ENCODE results near the gene ITIH1.

The ITIH1 gene

DNA sequence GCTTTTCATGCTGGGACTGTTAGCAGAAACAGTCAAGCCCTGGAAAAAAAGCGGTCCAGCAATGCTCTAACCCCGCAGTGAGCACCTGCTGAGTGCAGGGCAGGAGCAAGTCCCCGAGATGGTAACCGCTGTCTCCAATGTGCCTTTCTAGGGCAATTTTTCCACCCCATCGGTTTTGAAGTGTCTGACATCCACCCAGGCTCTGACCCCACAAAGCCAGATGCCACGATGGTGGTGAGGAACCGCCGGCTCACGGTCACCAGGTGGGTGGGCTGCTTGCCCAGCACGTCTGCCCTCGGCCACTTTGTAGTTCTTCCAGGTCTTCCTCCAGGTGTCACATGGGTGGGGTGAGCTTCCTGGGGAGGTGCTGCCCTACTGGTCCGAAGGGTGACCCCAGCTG, 14.0 kb downstream of the ITIH1 start:
- no peak for DNase-seq

DNA sequence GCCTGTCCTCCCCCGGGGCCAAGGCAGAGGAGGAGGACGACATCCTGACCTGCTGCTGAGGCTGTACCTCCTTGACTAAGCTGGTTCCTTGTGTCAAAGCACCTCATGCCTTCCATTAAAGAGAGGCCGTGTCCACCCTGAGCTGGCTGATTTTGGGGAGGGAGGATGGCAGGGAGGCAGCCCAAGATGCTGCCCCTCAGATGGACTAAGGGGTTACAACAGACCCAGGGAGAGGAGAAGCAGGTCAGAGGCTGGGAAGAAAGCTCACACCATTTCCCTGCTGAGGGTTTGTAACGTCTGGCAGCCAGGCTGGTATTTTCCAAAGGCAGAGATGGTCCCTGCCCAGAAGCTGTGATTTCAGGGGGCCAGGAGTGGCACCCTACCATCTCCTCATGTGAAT, 14.5 kb downstream of the ITIH1 start:
- no peak for DNase-seq

DNA sequence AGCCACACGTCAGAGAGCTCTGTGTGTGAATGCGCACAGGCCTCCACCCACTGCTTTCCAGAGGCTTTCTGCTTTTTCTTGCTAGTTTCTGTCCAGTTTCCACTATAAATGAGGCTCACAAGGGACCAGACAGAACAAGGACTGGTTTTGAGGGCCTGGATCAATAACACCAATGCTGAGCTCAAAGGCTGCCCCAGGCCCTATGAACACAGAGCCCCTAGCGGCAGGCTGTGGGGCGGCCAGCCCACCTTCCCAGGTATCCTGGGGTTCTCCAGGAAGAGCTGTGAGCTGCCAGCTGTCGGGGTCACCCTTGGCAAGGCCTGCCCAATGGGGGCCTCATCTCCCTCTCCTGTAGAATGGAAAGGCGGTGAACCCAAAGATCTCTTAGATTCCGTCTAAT, 15.0 kb downstream of the ITIH1 start:
- DNase-seq, result no peak

DNA sequence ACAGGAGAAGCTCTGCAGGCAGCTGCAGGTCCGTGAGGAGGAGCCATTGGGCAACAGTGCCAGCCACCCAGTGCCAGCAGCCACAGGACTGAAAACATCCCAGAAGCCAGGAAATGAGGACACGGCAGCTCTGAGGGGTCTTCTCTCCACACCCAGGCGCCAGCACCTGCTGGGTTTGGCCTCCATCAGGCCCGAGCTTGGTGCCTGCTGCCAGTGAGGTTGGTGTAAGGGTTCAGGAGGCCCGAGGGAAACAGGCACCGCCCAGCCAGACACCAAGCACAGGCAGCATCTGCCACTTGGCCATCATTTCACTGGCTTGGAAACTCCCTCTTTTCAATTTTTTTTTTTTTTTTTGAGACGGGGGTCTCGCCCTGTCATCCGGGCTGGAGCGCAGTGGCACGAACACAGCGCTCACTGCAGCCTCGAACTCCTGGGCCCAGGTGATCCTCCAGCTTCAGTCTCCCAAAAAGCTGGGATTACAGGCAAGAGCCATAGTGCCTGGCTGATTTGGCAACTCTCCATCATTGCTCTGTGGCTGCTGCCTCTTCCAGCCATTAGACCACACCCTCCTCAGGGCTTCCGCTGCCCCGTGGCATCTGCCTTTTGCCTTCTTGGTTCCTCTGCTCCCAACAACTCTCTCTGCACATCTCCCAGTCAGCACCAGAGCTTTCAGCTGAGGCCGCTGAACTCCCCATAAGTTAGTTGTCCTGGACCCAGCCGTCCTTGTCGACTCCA, 15.7 kb downstream of the ITIH1 start:
- no peak for DNase-seq

DNA sequence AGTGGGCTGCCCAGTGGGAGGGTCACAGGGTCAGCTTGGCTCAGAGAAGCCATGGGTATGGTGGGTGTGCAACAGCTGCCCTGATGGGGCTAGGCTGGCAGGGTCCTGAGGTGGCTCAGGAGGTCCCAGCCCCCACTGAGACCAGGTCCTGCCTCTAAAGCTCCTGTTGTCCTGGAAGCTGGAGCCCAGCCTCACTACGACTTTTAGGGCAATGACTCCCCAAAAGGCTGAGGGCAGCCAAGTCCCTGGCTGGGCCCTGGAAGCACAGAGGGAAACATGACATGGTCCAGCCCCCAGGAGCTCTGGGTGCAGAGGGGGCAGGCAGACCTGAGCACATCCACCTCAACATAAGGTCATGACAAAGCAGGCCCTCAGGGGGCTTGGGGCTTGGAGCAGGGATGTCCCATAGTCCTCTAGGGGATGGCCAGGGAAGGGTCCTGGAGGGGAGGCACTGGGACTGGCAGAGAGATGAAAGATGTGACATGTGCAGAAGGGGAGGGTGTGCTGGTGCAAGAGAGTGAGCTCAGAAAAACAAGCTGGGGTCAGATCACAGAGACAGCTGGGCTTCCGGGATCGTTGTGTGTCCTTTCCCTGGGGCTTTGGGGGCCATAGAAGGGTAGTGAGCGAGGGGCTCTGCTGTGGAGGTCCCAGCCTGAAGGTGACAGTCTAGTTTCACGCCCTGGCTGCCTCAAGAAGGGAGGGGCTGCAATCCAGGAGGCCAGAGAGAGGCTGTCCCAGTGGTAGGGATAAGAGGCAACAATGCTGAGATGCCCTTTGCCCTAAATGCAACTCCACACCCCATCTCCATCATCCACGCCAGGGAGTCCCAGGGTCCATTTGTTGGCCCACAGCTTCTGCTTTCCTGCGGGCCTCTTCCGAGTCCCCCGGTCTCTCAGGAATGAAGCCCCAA, 16.6 kb downstream of the ITIH1 start:
- DNase-seq, result no peak

DNA sequence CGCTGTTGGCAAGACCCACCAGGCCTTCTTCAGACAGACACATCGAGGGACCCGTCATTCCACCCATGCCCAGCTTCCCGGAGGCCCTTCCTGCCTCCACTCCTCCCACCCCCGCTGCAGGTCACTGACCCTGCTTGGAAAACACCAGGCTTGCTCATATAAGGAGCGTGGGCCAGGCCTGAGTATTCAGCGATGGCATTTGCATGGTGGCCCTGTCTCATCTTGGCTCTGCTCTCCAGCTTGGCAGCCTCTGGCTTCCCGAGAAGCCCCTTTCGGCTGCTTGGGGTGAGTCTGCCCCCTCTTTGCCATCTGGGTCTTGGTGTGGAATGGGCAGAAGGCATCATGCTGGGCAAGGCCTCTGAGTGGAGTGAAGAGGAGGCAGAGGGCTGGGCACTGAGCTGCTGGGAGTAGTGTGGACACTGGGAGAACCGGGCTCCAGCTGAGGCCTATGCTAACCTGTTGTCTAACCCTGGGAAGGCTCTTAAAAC, 17.3 kb downstream of the ITIH1 start, which contains the start of gene ITIH3:
TSS of gene ITIH3 (plus strand) at position 185 of the 488 bp plus-strand sequence. CDS start at position 193, 8 bp downstream.
- no peak for DNase-seq

DNA sequence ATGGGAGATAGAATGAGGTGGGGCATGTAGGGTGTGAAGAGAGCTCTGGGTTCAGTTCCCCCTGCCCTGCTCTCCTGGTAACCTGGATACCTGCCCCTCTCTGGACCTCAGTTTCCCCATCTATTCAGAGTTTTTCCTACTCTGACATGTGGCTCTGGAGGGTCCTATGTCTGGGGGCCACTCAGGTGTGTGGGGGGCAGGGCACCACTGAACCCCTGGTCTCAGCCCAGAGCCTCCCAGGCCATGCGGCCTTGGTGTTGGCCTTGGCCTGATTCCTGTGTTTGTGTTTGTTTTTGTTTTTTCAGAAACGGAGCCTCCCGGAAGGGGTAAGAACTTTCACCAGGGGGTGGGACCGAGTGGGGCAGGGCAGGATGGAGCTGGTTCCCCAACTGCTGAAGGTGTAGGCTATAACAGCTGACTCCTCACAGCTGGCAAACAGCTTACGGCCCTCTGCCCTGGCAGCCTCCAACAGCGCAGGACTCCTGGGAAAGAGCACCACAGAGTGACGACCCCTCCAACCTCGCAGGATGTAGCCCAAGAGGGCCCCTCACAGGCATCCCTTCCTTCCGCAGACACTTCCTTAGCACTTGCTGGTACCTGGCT, 18.0 kb downstream of the ITIH1 start:
- no peak for DNase-seq

DNA sequence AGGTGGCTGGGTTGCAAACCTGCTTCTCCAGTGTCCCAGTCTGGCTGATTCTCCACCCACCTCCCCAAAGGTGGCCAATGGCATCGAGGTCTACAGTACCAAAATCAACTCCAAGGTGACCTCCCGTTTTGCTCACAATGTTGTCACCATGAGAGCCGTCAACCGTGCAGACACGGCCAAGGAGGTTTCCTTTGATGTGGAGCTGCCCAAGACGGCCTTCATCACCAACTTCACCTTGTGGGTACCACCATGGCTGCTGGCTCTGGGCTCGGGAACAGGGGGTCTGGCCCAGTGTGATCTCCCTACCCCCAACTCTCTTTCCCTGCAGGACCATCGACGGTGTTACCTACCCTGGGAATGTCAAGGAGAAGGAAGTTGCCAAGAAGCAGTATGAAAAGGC, 19.0 kb downstream of the ITIH1 start:
- DNase-seq, result no peak

DNA sequence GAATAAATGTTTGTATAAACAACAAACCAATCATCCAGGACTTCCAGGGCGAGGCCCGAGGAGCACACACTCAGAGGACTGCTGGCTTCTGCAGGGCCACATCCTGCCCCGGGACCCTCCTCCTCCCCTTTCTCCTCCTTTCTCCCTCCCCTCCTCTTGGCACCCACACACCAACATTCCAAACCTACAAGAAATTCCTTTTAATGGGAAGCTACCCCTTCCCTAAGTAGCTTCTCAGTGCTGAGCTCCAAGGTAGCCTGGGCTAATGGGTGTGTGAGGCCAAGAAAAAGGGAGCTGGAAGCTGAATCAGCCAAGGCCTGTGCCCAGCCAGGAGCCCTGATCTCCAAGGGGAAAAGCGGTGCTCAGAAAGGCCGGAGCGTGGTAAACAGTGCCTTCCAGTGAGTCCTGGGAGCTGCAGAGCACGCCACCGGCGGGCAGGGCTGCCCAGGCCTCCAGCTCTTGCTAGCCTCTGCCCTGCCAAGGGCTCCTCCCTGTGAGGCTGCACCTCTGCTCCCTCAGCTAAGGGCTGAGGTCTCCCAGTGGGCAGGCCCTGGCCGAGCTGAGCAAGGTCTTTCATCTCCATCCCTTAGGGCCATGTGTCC, 21.1 kb downstream of the ITIH1 start:
- no peak for DNase-seq

DNA sequence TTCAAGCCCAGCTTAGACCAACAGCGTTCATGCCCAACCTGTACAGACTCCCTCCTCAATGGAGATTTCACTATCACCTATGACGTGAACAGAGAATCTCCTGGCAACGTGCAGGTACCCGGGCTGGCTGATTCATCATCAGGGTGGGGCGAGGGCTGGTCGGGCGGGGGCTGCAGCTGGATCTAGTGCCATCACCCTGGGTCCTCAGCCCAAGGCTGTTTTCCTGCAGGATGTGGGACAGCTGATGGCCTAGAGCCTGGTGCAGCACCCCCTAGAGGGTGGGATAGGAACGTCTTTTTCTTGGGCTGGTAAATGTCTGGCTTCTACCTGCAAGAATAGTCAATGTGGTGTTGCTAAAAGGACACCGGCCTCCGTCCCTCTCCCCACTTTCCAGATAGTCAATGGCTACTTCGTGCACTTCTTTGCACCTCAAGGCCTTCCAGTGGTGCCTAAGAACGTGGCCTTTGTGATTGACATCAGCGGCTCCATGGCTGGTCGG, 21.6 kb downstream of the ITIH1 start:
- DNase-seq, result peak; percentile 28 to 35

DNA sequence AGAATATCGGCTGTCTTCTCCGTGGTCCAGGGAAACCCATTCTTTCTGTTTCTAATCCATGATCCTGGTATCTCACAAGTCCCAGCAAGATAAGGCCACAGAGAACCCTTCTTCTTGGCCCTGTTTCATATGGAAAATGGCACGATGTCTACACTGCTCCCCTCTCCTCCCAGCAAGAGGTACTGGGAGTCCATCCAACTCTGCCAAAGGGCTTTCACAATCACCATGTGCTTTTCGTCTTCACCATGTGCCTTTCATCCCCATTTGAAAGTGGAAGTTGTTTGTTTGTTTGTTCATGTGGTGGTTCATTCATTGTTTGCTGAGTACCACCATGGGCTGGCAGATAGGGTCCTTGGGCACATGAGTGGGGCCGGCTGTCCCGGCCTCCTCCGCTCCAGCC, 22.7 kb downstream of the ITIH1 start:
- no peak for DNase-seq

DNA sequence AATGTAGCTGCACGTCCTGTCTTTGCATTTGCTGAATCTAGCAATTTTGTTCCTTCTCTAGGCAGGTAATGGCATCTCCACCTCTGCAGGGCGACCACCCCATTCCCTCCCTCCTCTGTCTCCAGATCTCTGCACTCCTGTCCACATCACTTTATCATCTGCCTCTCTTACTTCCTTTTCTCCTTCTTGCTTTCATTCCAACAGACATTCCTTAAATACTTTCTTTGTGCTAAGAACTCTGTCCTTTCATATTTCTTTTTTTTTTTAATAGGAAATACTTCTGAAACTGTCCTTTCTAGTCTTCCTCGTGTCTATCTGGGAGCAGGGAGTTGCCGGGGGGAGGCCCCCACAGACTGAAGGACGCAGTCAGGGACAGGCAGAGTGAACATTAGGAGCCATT, 24.4 kb downstream of the ITIH1 start:
- DNase-seq, result no peak

DNA sequence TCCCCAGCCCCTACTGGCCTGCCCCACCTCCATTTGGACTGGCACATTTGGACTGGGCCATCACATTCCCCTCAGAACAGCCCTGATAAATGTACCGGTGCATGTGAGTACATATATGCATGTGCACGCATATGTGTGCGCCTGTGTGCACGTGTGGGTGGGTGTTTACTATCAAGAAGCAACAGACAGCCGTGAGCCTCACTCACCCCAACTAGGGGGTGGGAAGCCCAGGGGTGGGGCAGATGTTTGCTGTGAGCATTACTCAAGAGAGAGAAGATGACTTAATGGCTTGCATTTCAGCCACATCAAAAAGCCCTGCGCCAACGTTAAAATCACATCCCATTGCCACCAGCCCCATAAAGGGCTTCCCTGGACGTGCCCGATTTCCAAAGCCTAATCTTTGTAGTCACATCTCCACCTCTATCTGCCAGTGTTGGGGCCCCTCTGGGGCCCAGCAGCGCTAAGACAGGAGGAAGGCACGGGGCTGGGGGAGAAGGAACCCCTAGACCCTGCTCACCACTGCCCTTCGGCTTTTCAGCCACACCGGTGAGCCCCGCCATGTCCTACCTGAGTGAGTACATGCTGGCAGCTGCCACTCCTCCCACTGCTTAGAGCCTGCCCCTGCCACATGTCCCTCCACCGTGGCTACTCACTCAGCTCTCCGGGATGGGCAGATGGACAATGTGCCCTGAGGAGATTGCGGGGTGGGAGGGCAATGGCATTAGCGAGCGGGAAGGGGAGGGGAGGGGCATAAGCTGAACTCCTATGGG, 28.1 kb downstream of the ITIH1 start:
- no peak for DNase-seq

DNA sequence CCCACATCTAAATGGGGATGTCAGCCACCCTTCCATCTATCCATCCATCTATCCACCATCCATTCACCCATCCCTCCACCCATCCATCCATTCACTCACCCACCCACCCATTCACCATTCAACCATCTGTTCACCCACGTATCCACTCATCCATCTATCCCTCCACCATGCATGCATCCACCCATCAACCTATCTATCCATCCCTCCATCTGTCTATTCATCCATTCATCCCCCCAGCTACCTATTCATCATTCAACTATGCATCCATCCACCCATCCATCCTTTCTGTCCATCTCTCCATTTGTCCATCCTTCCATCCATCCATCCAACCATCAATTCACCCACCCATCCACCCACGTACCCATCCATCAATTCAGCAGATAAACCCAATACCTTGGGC, 31.8 kb downstream of the ITIH1 start:
- DNase-seq, result no peak

DNA sequence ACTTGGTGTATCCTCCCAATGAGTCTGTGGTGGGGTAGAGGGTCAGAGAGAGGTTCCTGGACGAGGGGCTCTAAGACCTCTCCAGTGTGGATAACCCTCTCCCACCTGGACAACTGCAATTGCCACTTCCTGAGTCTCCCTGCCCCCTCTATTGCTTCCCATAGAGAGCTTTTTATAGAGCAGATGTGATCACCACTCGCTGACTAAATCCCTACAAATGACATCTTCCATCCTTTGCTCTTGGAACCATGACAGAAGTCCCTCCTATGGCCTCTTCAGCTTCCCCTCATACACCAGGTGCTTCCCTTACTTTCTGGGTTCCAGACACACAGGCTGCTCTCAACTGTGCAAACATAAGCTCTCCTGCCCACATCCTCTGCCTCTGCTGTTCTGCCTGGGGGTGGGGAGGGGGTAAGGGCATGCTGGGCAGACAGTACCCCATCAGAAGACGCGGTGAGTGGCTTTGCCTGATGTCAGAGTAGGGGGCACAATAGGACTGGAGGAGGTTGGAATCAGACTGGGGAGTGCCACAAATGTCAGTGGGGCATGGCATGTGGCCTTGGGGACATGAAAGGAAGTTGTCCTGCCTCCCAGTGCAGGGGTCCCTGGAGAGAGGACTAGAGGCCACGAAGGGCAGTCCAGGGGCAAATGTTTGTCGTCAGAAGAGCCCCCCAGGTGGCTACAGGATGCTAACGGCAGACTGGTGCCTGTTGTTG, 32.4 kb downstream of the ITIH1 start:
- no peak for DNase-seq

DNA sequence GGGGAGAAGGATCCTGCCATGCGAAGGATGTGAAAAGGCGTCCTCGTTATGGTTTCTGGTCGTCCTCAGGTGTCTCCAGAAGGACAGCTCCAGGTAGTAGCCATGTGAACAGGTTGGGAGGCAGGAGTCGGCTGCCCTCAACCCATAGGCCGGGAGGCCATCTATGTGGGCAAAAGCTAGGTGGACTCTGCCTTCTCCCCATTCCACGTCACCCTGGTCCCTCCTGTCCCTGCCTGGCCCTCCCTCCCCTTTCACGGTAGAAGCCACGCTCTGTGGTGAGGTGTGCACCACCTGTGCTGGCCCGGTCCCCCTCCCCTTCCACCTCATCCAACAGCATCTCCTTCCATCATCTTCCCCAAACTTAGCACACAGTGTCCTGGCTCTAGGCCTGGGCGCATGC, 33.5 kb downstream of the ITIH1 start:
- DNase-seq, result no peak

DNA sequence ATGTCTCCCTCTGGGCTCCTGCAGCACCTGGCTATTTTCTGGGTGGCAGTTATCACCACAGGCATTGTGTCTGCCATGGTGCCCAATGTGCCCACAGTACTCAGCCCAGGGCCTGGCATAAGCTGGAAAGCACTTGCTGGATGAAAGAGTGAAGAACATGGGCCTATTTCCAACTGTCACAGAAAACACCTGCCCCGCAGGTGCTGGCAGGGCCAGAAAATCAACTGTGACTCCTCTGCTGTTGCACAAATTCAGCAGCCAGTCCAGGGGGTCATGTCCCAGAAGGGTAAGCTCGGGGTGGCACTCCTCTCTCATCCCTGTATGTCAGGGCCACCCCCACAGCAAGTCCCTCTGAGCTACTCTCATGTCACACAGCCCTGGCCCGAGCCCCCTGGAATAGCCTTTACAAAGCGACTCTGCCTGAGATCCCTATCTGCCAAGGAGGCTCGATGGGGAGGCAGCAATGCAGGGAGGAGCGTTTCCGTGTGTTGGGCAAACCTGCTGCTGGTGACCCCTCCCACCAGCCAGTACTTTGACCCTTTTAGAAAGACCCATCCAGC, 34.1 kb downstream of the ITIH1 start:
- no peak for DNase-seq

DNA sequence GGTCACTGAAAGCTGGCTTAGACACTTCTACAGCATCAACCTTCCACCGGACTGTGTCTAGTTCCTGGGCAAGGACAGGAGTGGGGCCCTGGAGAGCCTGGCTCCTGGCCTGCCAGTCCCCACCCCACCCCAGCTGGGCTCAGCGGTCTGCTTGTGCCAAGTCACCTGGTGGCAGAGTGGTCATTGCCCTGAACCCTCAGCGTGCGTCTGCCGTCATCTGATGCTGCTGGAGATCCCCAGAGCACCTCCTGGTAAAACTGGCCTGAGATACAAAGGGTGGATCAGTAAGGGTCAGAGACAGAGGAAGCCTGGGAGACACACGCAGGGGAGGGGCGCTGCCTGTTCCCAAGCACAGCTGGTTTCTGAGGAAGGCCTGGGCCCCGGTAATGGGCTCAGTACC, 36.4 kb downstream of the ITIH1 start:
- DNase-seq, result no peak

DNA sequence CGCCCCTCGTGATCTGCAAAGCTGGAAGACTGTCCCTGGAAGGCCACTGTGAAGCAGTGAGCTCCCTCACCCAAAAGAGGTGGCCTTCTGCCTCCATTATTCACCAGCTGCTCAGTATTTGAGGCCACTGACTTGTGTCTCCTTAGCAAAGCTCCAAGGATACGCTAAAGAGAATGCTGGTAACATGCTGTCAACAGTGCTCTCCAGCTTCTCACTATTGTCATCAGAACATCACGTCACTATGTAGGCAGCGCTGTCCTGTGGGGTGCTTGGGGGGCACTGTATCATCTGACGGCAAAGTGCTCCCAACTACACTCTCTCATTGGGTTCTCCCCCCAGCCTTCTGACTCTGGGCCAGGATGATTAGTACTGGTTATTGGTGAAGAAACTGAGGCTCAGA, 38.8 kb downstream of the ITIH1 start:
- DNase-seq, result no peak

DNA sequence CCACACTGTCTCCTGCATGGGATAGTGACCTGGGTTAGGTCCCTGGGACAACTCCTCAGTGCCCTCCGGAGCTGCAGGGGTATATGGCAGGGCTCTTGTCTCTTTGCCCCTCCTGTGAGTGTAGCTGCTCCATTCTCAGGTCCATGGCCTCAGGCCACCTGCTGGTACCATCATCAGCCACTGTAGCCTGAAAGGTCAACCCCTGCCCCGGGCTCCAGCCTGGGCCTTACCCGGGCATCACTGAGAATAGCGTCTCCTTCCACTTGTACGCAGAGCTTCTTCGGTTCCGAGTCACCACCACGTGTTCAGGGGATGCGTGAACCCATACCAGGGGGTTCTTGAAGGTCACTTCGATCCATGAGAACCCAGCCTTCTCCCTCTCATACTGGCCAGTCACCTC, 39.3 kb downstream of the ITIH1 start:
- DNase-seq, result no peak

DNA sequence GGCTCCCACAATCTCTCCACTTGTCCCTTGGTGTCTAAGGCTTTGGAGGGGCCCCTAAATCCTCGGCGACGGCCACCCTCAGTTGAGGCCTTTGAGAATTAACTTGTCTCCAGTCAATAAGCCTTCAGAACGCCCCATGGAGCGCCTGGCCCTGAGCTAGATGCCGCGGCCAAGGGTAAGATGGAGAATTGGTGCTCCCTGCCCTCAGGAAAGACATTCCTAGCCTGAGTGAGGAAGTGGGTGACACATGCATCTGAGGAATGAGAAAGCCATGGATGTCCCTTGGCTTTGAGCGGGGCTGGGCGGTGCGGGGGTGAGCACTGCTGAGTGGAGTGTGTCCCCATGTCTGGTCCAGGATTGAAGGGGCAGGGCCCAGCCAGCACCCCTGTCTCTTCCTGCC, 39.8 kb downstream of the ITIH1 start:
- DNase-seq, result no peak

All from Kasumi-1 (cell line).